Right renal pelvis (tissue), 4 donors: ENCODE results near the gene CA5A. TPM values are rescaled to one million over a fixed set of nuclear protein-coding genes. Genes with fewer than 3 reads are reported as not detected.
"Not testable (repeated sequence)": the region's sequence is repeated elsewhere in the genome, so short reads cannot be mapped to it uniquely, and the experiment has no call there.

Experiments used
- DNase-seq, 4 donors: peaks; one replicate each; pipeline ENCODE4 v3.0.0-alpha.2; 2013; ENCODE audit warnings: low read depth in 4 of 4, low spot score in 3 of 4, missing footprints in 1 of 4
- polyA plus RNA-seq, 4 donors: library from polyadenylated mRNA; unstranded; fragments of 120-200 nt; gene quantifications; one replicate each; pipeline ENCODE4 v1.2.1, GENCODE V29; 2013; ENCODE audit not compliant: insufficient read length in 4 of 4

CA5A gene
- polyA plus RNA-seq, 4 donors = 0.10 to 0.42 (median 0.20) TPM

GRCh38 chr16:87874639-87875427 is 61.5 kb downstream of the CA5A start:
- no peak for DNase-seq

GRCh38 chr16:87870418-87871291 is 65.7 kb downstream of the CA5A start:
- DNase-seq = not testable (repeated sequence)

- not testable (repeated sequence) for DNase-seq
Observed at GRCh38 chr16:87869879-87870417, 66.4 kb downstream of the CA5A start.

GRCh38 chr16:87869061-87869878 is 67.1 kb downstream of the CA5A start, which contains the start of gene SLC7A5:
TSS of gene SLC7A5 (minus strand) at chr16:87869507. CDS start at chr16:87869422, 85 bp downstream.
- DNase-seq = not testable (repeated sequence)

- not testable (repeated sequence) for DNase-seq
Observed at GRCh38 chr16:87868254-87869029, 67.9 kb downstream of the CA5A start.

- not testable (repeated sequence) for DNase-seq
Observed at GRCh38 chr16:87865902-87866555, 70.3 kb downstream of the CA5A start.

GRCh38 chr16:87864331-87864989 is 71.9 kb downstream of the CA5A start:
- no peak for DNase-seq

GRCh38 chr16:87863327-87863635 is 73.0 kb downstream of the CA5A start:
- not testable (repeated sequence) for DNase-seq

- not testable (repeated sequence) for DNase-seq
Observed at GRCh38 chr16:87862597-87863326, 73.6 kb downstream of the CA5A start.

- not testable (repeated sequence) for DNase-seq
Observed at GRCh38 chr16:87861300-87862099, 74.8 kb downstream of the CA5A start.

GRCh38 chr16:87860553-87861299 is 75.6 kb downstream of the CA5A start:
- no peak for DNase-seq

GRCh38 chr16:87858151-87858993 is 78.0 kb downstream of the CA5A start:
- DNase-seq = not testable (repeated sequence)

GRCh38 chr16:87856791-87857228 is 79.5 kb downstream of the CA5A start:
- DNase-seq = no peak

- no peak for DNase-seq
Observed at GRCh38 chr16:87855852-87856715, 80.2 kb downstream of the CA5A start.
